Ovary (tissue), 9 donors: ENCODE data around the gene GPX4. TPM values are rescaled to one million over a fixed set of nuclear protein-coding genes. Genes with fewer than 3 reads are reported as not detected.

Experiments
- DNase-seq, 5 donors: peaks; one replicate each; pipeline ENCODE4 v3.0.0-alpha.2; 2019 to 2020
- H3K27ac ChIP-seq, 2 donors: fragments of 200-600 bp; one replicate each; pipeline versions ENCODE4 v1.5.1 to v1.8.0; 2019 to 2022
- H3K27me3 ChIP-seq: fragments of 200-600 bp; one replicate; pipeline ENCODE4 v1.8.0; 2022
- H3K36me3 ChIP-seq: fragments of 200-600 bp; sonication (generic); one replicate; pipeline ENCODE4 v1.5.1; 2019
- H3K4me1 ChIP-seq: one replicate; pipeline ENCODE4 v1.8.1; 2013; ENCODE audit warnings: mild to moderate bottlenecking, moderate library complexity; ENCODE audit not compliant: insufficient read depth
- H3K4me3 ChIP-seq: fragments of 200-600 bp; sonication (generic); one replicate; pipeline ENCODE4 v1.5.1; 2017
- H3K9me3 ChIP-seq, 2 donors: fragments of 200-600 bp in 1 of 2; sonication (generic) in 1 of 2; one replicate each; pipeline versions ENCODE4 v1.5.1 to v1.8.1; 2013 to 2019; ENCODE audit warnings: mild to moderate bottlenecking in 1 of 2, moderate library complexity in 1 of 2
- EP300 ChIP-seq: sonication (generic); formaldehyde crosslinking; IDR thresholded peaks from one replicate; pipeline ENCODE4 v1.6.1; 2017; ENCODE audit warnings: antibody characterized with exemption
- POLR2A ChIP-seq: fragments of 450-650 bp; IDR thresholded peaks from one replicate; pipeline ENCODE4 v1.6.1; 2017; ENCODE audit warnings: antibody characterized with exemption, mild to moderate bottlenecking, moderate library complexity
- WGBS, 3 donors: extraction: QIAGEN DNeasy Blood & Tissue Kit in 1 of 3; methylation state at CpG; one replicate each; pipeline versions ENCODE4 v1.1.5 to v1.1.7; 2013 to 2017; 5-methylcytosine and 5-hydroxymethylcytosine counted together
- intact Hi-C, 4 donors: fragments of 100-400 bp; cut with DNase I; formaldehyde crosslinking; loops; one replicate each; pipeline versions ENCODE4 v1.11.0 to v1.15.1; 2022 to 2023
- polyA plus RNA-seq, 2 donors: library from polyadenylated mRNA; stranded (reverse); fragments of 200-250 nt in 1 of 2; fragments of 350-450 nt in 1 of 2; fragmentation: Illumina TruSeq in 1 of 2; extraction: RNeasy Lipid Tissue Mini Kit (QIAGEN cat#74804) in 1 of 2; gene quantifications; one replicate each; pipeline ENCODE4 v1.2.3, GENCODE V29; 2013 to 2014
- total RNA-seq, 7 donors: library from RNA; depleted of rRNA in 2 of 7; stranded (reverse); fragments of >200 nt in 2 of 7; fragmentation: NEBNext Ultra II Directional in 3 of 7; extraction: Animal tissue kit (Norgen Biotek cat#: 25700) in 3 of 7; gene quantifications; one replicate each; pipeline versions ENCODE4 v1.1.0 to v1.2.4, GENCODE V29; 2016 to 2023
- TF ChIP-seq, protein P1 (sequence below), 3 donors: fragments of 450-650 bp in 2 of 3; fragments of 200-600 bp in 1 of 3; IDR thresholded peaks; one replicate each; pipeline versions ENCODE4 v1.5.1 to v1.8.0; 2016 to 2022; ENCODE audit warnings: antibody characterized with exemption in 3 of 3, mild to moderate bottlenecking in 1 of 3
- donor health status: DM: no; HTN: no; CAD: no; lungs with moderate emphysema.
- donor health status: DM: no; HTN: no; CAD: no.
- donor health status: Bipolar disorder and iron deficiency.
- donor health status: DM: yes; HTN: yes; CAD: no.
- donor health status: DM: no; HTN: no; CAD: no.
- donor health status: DM: yes; HTN: yes; CAD: no.

GPX4 gene
- total and polyA plus RNA-seq, 9 donors: 189 to 450 (median 247) TPM

DNA sequence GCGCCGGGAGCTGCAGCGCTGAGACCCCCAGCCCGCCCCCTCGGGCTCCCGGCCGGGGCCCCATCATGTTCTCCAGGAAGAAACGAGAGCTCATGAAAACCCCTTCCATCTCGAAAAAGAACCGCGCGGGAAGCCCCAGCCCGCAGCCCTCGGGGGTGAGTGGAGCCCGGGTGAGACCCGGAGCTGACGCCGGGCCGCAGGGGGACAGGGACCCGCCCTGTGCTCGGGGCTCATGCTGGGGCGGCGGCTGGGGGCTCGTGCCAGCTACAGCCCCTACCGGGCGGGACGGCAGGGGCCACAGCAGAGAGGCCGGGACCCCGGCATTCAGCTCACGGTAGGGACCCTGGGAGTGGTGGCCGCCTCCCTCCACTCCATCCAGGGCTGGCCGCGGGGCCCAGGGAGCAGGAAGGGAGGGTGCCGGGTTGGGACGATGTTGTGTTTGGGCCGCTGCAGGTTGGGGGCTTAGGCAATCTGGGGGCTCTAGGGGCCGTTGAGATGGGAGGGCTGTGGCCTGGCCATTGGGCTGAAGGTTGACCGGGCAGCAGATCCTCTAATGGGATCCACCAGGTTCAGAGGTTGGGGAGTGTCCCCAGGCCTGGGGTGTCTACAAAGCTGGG lies 36.3 kb upstream of the GPX4 start:
- Histone ChIP-seq H3K36me3 (no peaks in the 10 kb centered on the region), H3K9me3 (no peaks in the 10 kb centered on the region), H3K4me3 (peak overlapping the region; percentile 12), H3K27me3 (peaks cover 20% of the 10 kb centered on the region), H3K4me1 (no peaks in the 10 kb centered on the region), H3K27ac (no peak overlapping the region)
- DNase-seq: peak in 1 of 5 donors; percentile 36
- TF ChIP-seq, protein P1, sequence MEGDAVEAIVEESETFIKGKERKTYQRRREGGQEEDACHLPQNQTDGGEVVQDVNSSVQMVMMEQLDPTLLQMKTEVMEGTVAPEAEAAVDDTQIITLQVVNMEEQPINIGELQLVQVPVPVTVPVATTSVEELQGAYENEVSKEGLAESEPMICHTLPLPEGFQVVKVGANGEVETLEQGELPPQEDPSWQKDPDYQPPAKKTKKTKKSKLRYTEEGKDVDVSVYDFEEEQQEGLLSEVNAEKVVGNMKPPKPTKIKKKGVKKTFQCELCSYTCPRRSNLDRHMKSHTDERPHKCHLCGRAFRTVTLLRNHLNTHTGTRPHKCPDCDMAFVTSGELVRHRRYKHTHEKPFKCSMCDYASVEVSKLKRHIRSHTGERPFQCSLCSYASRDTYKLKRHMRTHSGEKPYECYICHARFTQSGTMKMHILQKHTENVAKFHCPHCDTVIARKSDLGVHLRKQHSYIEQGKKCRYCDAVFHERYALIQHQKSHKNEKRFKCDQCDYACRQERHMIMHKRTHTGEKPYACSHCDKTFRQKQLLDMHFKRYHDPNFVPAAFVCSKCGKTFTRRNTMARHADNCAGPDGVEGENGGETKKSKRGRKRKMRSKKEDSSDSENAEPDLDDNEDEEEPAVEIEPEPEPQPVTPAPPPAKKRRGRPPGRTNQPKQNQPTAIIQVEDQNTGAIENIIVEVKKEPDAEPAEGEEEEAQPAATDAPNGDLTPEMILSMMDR (IDR thresholded peaks at IDR 0.05): no peak
- TF ChIP-seq EP300 (no peak), POLR2A (no peak)
- 2 to 4% (median 2%) methylated on average over 37 to 38 of the region's 38 CpGs for whole genome bisulfite sequencing, 3 donors
- intact Hi-C loops: no loop called here

GRCh38 chr19:1068009-1069001 lies 35.5 kb upstream of the GPX4 start:
- TF ChIP-seq, protein P1 (IDR thresholded peaks at IDR 0.05): no peak
- TF ChIP-seq EP300 (no peak), POLR2A (no peak)
- DNase-seq: peak in 1 of 5 donors; percentile 44
- H3K36me3 ChIP-seq: no peaks in the 10 kb centered on the region
- peaks cover 20% of the 10 kb centered on the region for H3K27me3 ChIP-seq
- H3K9me3 ChIP-seq: no peaks in the 10 kb centered on the region
- H3K4me1 ChIP-seq: no peaks in the 10 kb centered on the region
- H3K4me3 ChIP-seq: no peak overlapping the region
- H3K27ac ChIP-seq: no peak overlapping the region
- intact Hi-C loops: no loop called here
- WGBS, 3 donors: 59 to 67% (median 65%) methylated on average over 31 to 45 of the region's 45 CpGs

GRCh38 chr19:1069009-1069779 lies 34.6 kb upstream of the GPX4 start:
- DNase-seq: peak in 1 of 5 donors; percentile 37
- 42 to 63% (median 57%) methylated on average over 25 of the region's 25 CpGs for WGBS, 3 donors
- Histone ChIP-seq H3K4me3 (no peak overlapping the region), H3K36me3 (no peaks in the 10 kb centered on the region), H3K9me3 (no peaks in the 10 kb centered on the region), H3K27me3 (peaks cover 20% of the 10 kb centered on the region), H3K27ac (no peak overlapping the region), H3K4me1 (no peaks in the 10 kb centered on the region)
- no peak for TF ChIP-seq POLR2A
- TF ChIP-seq, protein P1 (IDR thresholded peaks at IDR 0.05): no peak
- TF ChIP-seq EP300: no peak
- intact Hi-C loops: no loop called here

GRCh38 chr19:1070576-1070930 lies 33.2 kb upstream of the GPX4 start:
- Histone ChIP-seq H3K4me3 (no peak overlapping the region), H3K27ac (no peak overlapping the region), H3K9me3 (no peaks in the 10 kb centered on the region), H3K36me3 (no peaks in the 10 kb centered on the region), H3K4me1 (no peaks in the 10 kb centered on the region), H3K27me3 (peaks cover 20% of the 10 kb centered on the region)
- no peak for TF ChIP-seq EP300
- TF ChIP-seq, protein P1 (IDR thresholded peaks at IDR 0.05): no peak
- no peak for TF ChIP-seq POLR2A
- 5 to 10% (median 6%) methylated on average over 20 to 21 of the region's 21 CpGs for whole genome bisulfite sequencing, 3 donors
- DNase-seq: no peak
- intact Hi-C loops: no loop called here
